Immature natural killer cell (primary cell): ENCODE measurements around the gene KCNH3. TPM values are rescaled to one million over a fixed set of nuclear protein-coding genes. Genes with fewer than 3 reads are reported as not detected.

Source experiments
- DNase-seq, 3 donors: peaks; one replicate each; pipeline ENCODE4 v3.0.0; 2022; ENCODE audit warnings: mixed read lengths in 1 of 3
- H3K27ac Mint-ChIP-seq, 6 donors: one replicate each; pipeline ENCODE4 v1.8.0; 2020; ENCODE audit warnings: mixed read lengths in 6 of 6, mild to moderate bottlenecking in 5 of 6, inconsistent platforms in 4 of 6, moderate library complexity in 3 of 6
- H3K27me3 Mint-ChIP-seq, 3 donors: one replicate each; pipeline ENCODE4 v1.8.0; 2020 to 2021; ENCODE audit warnings: low read depth in 3 of 3, mild to moderate bottlenecking in 3 of 3, mixed read lengths in 3 of 3, moderate library complexity in 3 of 3, inconsistent platforms in 1 of 3
- H3K36me3 Mint-ChIP-seq, 3 donors: one replicate each; pipeline ENCODE4 v1.8.0; 2020; ENCODE audit warnings: mixed read lengths in 3 of 3, inconsistent platforms in 2 of 3, mild to moderate bottlenecking in 2 of 3
- H3K4me1 Mint-ChIP-seq, 2 donors: one replicate each; pipeline ENCODE4 v1.8.0; 2020; ENCODE audit warnings: inconsistent platforms in 2 of 2, mild to moderate bottlenecking in 2 of 2, mixed read lengths in 2 of 2, moderate library complexity in 1 of 2
- H3K4me3 Mint-ChIP-seq, 5 donors: one replicate each; pipeline ENCODE4 v1.8.0; 2020; ENCODE audit warnings: mild to moderate bottlenecking in 5 of 5, mixed read lengths in 5 of 5, inconsistent platforms in 3 of 5, moderate library complexity in 3 of 5
- H3K9me3 Mint-ChIP-seq, 6 donors: one replicate each; pipeline ENCODE4 v1.8.0; 2020; ENCODE audit warnings: mild to moderate bottlenecking in 6 of 6, mixed read lengths in 6 of 6, inconsistent platforms in 4 of 6, moderate library complexity in 3 of 6
- polyA plus RNA-seq, 3 donors: library from polyadenylated mRNA; unstranded; fragments of 300-500 nt; fragmentation: Illumina TruSeq; gene quantifications; one replicate each; pipeline ENCODE4 v1.2.3, GENCODE V29; 2021

Gene KCNH3
- polyA plus RNA-seq, 3 donors from 2014 or later, result 0.96 to 1.1 TPM; not detected in 1

GRCh38 chr12:49535921-49536525 lies 2.8 kb upstream of the KCNH3 start:
- no peaks in the 10 kb centered on the region for H3K36me3 Mint-ChIP-seq
- peaks cover 10 to 25% (median 18%) of the 10 kb centered on the region in 3 donors for H3K27me3 Mint-ChIP-seq
- peaks cover 10% of the 10 kb centered on the region in 2 donors for H3K4me1 Mint-ChIP-seq
- no peak overlapping the region for H3K27ac Mint-ChIP-seq
- H3K4me3 Mint-ChIP-seq, result no peak overlapping the region
- DNase-seq, result no peak
- peaks cover 0 to 2% (median 0%) of the 10 kb centered on the region in 6 donors for H3K9me3 Mint-ChIP-seq

- peaks cover 0 to 2% (median 0%) of the 10 kb centered on the region in 6 donors for H3K9me3 Mint-ChIP-seq
- H3K36me3 Mint-ChIP-seq, result no peaks in the 10 kb centered on the region
- no peak for DNase-seq
- peak overlapping the region; percentile 10 to 77 (median 70) for H3K4me3 Mint-ChIP-seq
- peaks cover 12 to 25% (median 18%) of the 10 kb centered on the region in 3 donors for H3K27me3 Mint-ChIP-seq
- H3K27ac Mint-ChIP-seq, result no peak overlapping the region
- H3K4me1 Mint-ChIP-seq, result peaks cover 10% of the 10 kb centered on the region in 2 donors
Measured at GRCh38 chr12:49536526-49537071, 2.2 kb upstream of the KCNH3 start.

- DNase-seq, result no peak
- Mint-ChIP-seq H3K4me3 (peak overlapping the region; percentile 66 to 77 (median 71)), H3K4me1 (peaks cover 10% of the 10 kb centered on the region in 2 donors), H3K27ac (peak overlapping the region in 1 of 6 donors; percentile 17), H3K9me3 (peaks cover 0 to 2% (median 0%) of the 10 kb centered on the region in 6 donors), H3K27me3 (peaks cover 12 to 25% (median 18%) of the 10 kb centered on the region in 3 donors), H3K36me3 (no peaks in the 10 kb centered on the region)
Measured at GRCh38 chr12:49537231-49537751, 1.5 kb upstream of the KCNH3 start.

GRCh38 chr12:49537752-49538509 lies 899 bp upstream of the KCNH3 start:
- no peaks in the 10 kb centered on the region for H3K36me3 Mint-ChIP-seq
- peak in 1 of 3 donors; percentile 18 for DNase-seq
- H3K4me1 Mint-ChIP-seq, result peaks cover 10% of the 10 kb centered on the region in 2 donors
- H3K9me3 Mint-ChIP-seq, result peaks cover 0 to 2% (median 0%) of the 10 kb centered on the region in 6 donors
- peaks cover 12 to 25% (median 18%) of the 10 kb centered on the region in 3 donors for H3K27me3 Mint-ChIP-seq
- peak overlapping the region; percentile 71 to 78 (median 77) for H3K4me3 Mint-ChIP-seq
- H3K27ac Mint-ChIP-seq, result peak overlapping the region in 1 of 6 donors; percentile 17

GRCh38 chr12:49539406-49540228 lies 787 bp downstream of the KCNH3 start:
- H3K27ac Mint-ChIP-seq, result peak overlapping the region in 1 of 6 donors; percentile 36
- H3K4me3 Mint-ChIP-seq, result peak overlapping the region; percentile 44 to 67 (median 61)
- H3K9me3 Mint-ChIP-seq, result peaks cover 0 to 3% (median 0%) of the 10 kb centered on the region in 6 donors
- H3K27me3 Mint-ChIP-seq, result peaks cover 12 to 28% (median 18%) of the 10 kb centered on the region in 3 donors
- peaks cover 10% of the 10 kb centered on the region in 2 donors for H3K4me1 Mint-ChIP-seq
- no peaks in the 10 kb centered on the region for H3K36me3 Mint-ChIP-seq
- no peak for DNase-seq

GRCh38 chr12:49540229-49541139 lies 1.7 kb downstream of the KCNH3 start:
- Mint-ChIP-seq H3K36me3 (no peaks in the 10 kb centered on the region), H3K9me3 (peaks cover 0 to 4% (median 0%) of the 10 kb centered on the region in 6 donors), H3K4me3 (peak overlapping the region in 4 of 5 donors; percentile 10 to 67 (median 26)), H3K4me1 (peaks cover 10% of the 10 kb centered on the region in 2 donors), H3K27ac (peak overlapping the region in 1 of 6 donors; percentile 36), H3K27me3 (peaks cover 12 to 30% (median 18%) of the 10 kb centered on the region in 3 donors)
- no peak for DNase-seq

- Mint-ChIP-seq H3K9me3 (peaks cover 0 to 4% (median 0%) of the 10 kb centered on the region in 6 donors), H3K4me1 (peaks cover 10% of the 10 kb centered on the region in 2 donors), H3K27ac (peak overlapping the region in 1 of 6 donors; percentile 20), H3K36me3 (no peaks in the 10 kb centered on the region), H3K27me3 (peaks cover 14 to 25% (median 18%) of the 10 kb centered on the region in 3 donors), H3K4me3 (no peak overlapping the region)
- DNase-seq, result no peak
Measured at GRCh38 chr12:49541140-49541861, 2.5 kb downstream of the KCNH3 start.

- no peak overlapping the region for H3K4me3 Mint-ChIP-seq
- H3K27ac Mint-ChIP-seq, result peak overlapping the region in 1 of 6 donors; percentile 53
- H3K9me3 Mint-ChIP-seq, result peaks cover 0 to 2% (median 0%) of the 10 kb centered on the region in 6 donors
- DNase-seq, result no peak
- peaks cover 9 to 23% (median 13%) of the 10 kb centered on the region in 3 donors for H3K27me3 Mint-ChIP-seq
- H3K36me3 Mint-ChIP-seq, result peaks cover 0 to under 1% (median 0%) of the 10 kb centered on the region in 3 donors
- peaks cover 10% of the 10 kb centered on the region in 2 donors for H3K4me1 Mint-ChIP-seq
Measured at GRCh38 chr12:49541911-49542505, 3.2 kb downstream of the KCNH3 start.

GRCh38 chr12:49542592-49543160 lies 3.8 kb downstream of the KCNH3 start:
- Mint-ChIP-seq H3K4me3 (no peak overlapping the region), H3K27ac (no peak overlapping the region), H3K4me1 (peaks cover 5 to 6% of the 10 kb centered on the region in 2 donors), H3K36me3 (peaks cover 0 to 5% (median 0%) of the 10 kb centered on the region in 3 donors), H3K27me3 (peaks cover 6 to 25% (median 8%) of the 10 kb centered on the region in 3 donors), H3K9me3 (peaks cover 0 to 2% (median 0%) of the 10 kb centered on the region in 6 donors)
- DNase-seq, result no peak

GRCh38 chr12:49543221-49543913 lies 4.5 kb downstream of the KCNH3 start:
- Mint-ChIP-seq H3K9me3 (peaks cover 0 to 2% (median 0%) of the 10 kb centered on the region in 6 donors), H3K36me3 (peaks cover 0 to 5% (median 0%) of the 10 kb centered on the region in 3 donors), H3K4me1 (peaks cover 3 to 5% of the 10 kb centered on the region in 2 donors), H3K27me3 (peaks cover 6 to 20% (median 13%) of the 10 kb centered on the region in 3 donors), H3K4me3 (no peak overlapping the region), H3K27ac (peak overlapping the region in 1 of 6 donors; percentile 72)
- no peak for DNase-seq
